ENCODE measurements around the gene SASS6. TPM values are rescaled to one million over a fixed set of nuclear protein-coding genes. Genes with fewer than 3 reads are reported as not detected.

SASS6 gene
- total and polyA plus RNA-seq, 2 donors (not counting 3 experiments of a cell fraction or from before 2014, with no cell fraction given) = 0.44 to 7.3 TPM

- H3K4me3 ChIP-seq (replicated peaks in 1 of 3; ENCODE audit: insufficient read depth in 1 of 3, low read depth in 1 of 3, low read length in 3 of 3) = no peak overlapping the region
- no peaks in the 10 kb centered on the region for H3K79me2 ChIP-seq (ENCODE audit: control insufficient read depth, insufficient read depth, low read length)
- no peaks in the 10 kb centered on the region for H3K4me1 ChIP-seq (ENCODE audit: control insufficient read depth, extremely low read depth, insufficient read depth, low read length)
- FAIRE-seq = no peak
- no peak for TF ChIP-seq POLR2A (IDR thresholded peaks at IDR 0.05; ENCODE audit: low read depth, low read length)
- no peak for TF ChIP-seq EZH2 (IDR thresholded peaks at IDR 0.05; ENCODE audit: borderline replicate concordance, low read depth, low read length, severe bottlenecking)
- no peak for TF ChIP-seq MYC (IDR thresholded peaks at IDR 0.05; ENCODE audit: low read depth, low read length)
- TF ChIP-seq GATA2 (IDR thresholded peaks at IDR 0.05; ENCODE audit: insufficient read depth, insufficient read length, low read depth, low read length) = no peak
- TF ChIP-seq JUN (IDR thresholded peaks at IDR 0.05; ENCODE audit: borderline replicate concordance, insufficient read depth, insufficient read length, low read depth) = no peak
- H3K4me2 ChIP-seq (ENCODE audit: insufficient read depth, low read length) = no peak overlapping the region
- H3K9me1 ChIP-seq (replicated peaks; ENCODE audit: control insufficient read depth, extremely low read depth, insufficient read depth, low read length) = no peaks in the 10 kb centered on the region
- H3K36me3 ChIP-seq (ENCODE audit: control insufficient read depth in 2 of 2, extremely low read depth in 1 of 2, insufficient read depth in 2 of 2, low read length in 2 of 2) = peaks cover 11 to 13% of the 10 kb centered on the region in 2 experiments
- H2AFZ ChIP-seq (ENCODE audit: low read depth, low read length) = no peak overlapping the region
- intact Hi-C loops (cut with micrococcal nuclease) = no loop called here
- H3K9ac ChIP-seq (replicated peaks; ENCODE audit: extremely low read depth, insufficient read depth, low read length) = no peak overlapping the region
- H3K27me3 ChIP-seq (ENCODE audit: control insufficient read depth in 2 of 2, insufficient read depth in 2 of 2, low read length in 2 of 2) = no peaks in the 10 kb centered on the region
- no TSS peak for BruUV-seq (replicated peaks)
- H4K20me1 ChIP-seq (replicated peaks; ENCODE audit: control insufficient read depth, extremely low read depth, insufficient read depth, low read length) = no peaks in the 10 kb centered on the region
- no peak overlapping the region for H3K27ac ChIP-seq (ENCODE audit: insufficient read depth, low read depth, low read length)
- ChIA-PET POLR2A (interaction anchor here (0.6 kb wide), 1 partner anchor 306 kb away, joined by 6 read pairs; no protein-coding TSS in a partner anchor), CTCF (no interaction called here)
- no peaks in the 10 kb centered on the region for H3K9me3 ChIP-seq (replicated peaks; ENCODE audit: control insufficient read depth, insufficient read depth, low read length)
- dilution Hi-C loops (cut with MboI; ENCODE audit: extremely low pct_ligation_motif_present, low sequenced_read_pairs) = no loop called here
- DNase-seq (ENCODE audit: low read depth, low spot score) = no peak
Measured at GRCh38 chr1:100147875-100148274, 15.1 kb upstream of the SASS6 start.

- Histone ChIP-seq H3K27me3 (ENCODE audit: control insufficient read depth in 2 of 2, insufficient read depth in 2 of 2, low read length in 2 of 2) (no peaks in the 10 kb centered on the region), H3K79me2 (ENCODE audit: control insufficient read depth, insufficient read depth, low read length) (no peaks in the 10 kb centered on the region), H3K4me1 (ENCODE audit: control insufficient read depth, extremely low read depth, insufficient read depth, low read length) (no peaks in the 10 kb centered on the region), H4K20me1 (replicated peaks; ENCODE audit: control insufficient read depth, extremely low read depth, insufficient read depth, low read length) (no peaks in the 10 kb centered on the region), H3K27ac (ENCODE audit: insufficient read depth, low read depth, low read length) (no peak overlapping the region), H3K9me1 (replicated peaks; ENCODE audit: control insufficient read depth, extremely low read depth, insufficient read depth, low read length) (no peaks in the 10 kb centered on the region), H2AFZ (ENCODE audit: low read depth, low read length) (no peak overlapping the region), H3K4me2 (ENCODE audit: insufficient read depth, low read length) (no peak overlapping the region), H3K4me3 (replicated peaks in 1 of 3; ENCODE audit: insufficient read depth in 1 of 3, low read depth in 1 of 3, low read length in 3 of 3) (no peak overlapping the region), H3K9me3 (replicated peaks; ENCODE audit: control insufficient read depth, insufficient read depth, low read length) (no peaks in the 10 kb centered on the region), H3K9ac (replicated peaks; ENCODE audit: extremely low read depth, insufficient read depth, low read length) (no peak overlapping the region), H3K36me3 (ENCODE audit: control insufficient read depth in 2 of 2, extremely low read depth in 1 of 2, insufficient read depth in 2 of 2, low read length in 2 of 2) (peaks cover 11 to 15% of the 10 kb centered on the region in 2 experiments)
- DNase-seq (ENCODE audit: low read depth, low spot score) = no peak
- ChIA-PET POLR2A (no interaction called here), CTCF (no interaction called here)
- no TSS peak for BruUV-seq (replicated peaks)
- dilution Hi-C loops (cut with MboI; ENCODE audit: extremely low pct_ligation_motif_present, low sequenced_read_pairs) = no loop called here
- intact Hi-C loops (cut with micrococcal nuclease) = no loop called here
- TF ChIP-seq MYC (IDR thresholded peaks at IDR 0.05; ENCODE audit: low read depth, low read length) (no peak), MAX (IDR thresholded peaks at IDR 0.05; ENCODE audit: insufficient read depth, insufficient read length) (no peak), EZH2 (IDR thresholded peaks at IDR 0.05; ENCODE audit: borderline replicate concordance, low read depth, low read length, severe bottlenecking) (no peak), FOS (IDR thresholded peaks at IDR 0.05; ENCODE audit: borderline replicate concordance, insufficient read depth, low read length) (no peak), POLR2AphosphoS5 (IDR thresholded peaks at IDR 0.05; ENCODE audit: insufficient read depth, low read depth, low read length) (no peak), JUN (IDR thresholded peaks at IDR 0.05; ENCODE audit: borderline replicate concordance, insufficient read depth, insufficient read length, low read depth) (no peak), GATA2 (IDR thresholded peaks at IDR 0.05; ENCODE audit: insufficient read depth, insufficient read length, low read depth, low read length) (no peak), POLR2A (IDR thresholded peaks at IDR 0.05; ENCODE audit: low read depth, low read length) (no peak), CTCF (IDR thresholded peaks at IDR 0.05; ENCODE audit: extremely low read depth in 1 of 2, insufficient read depth in 1 of 2, low read depth in 1 of 2, low read length in 2 of 2) (no peak)
- FAIRE-seq = no peak
Measured at GRCh38 chr1:100146958-100147357, 14.2 kb upstream of the SASS6 start.
